GM21515 (cell line): ENCODE data around the gene FANCC.
"Not testable (repeated sequence)": the region's sequence is repeated elsewhere in the genome, so short reads cannot be mapped to it uniquely, and the experiment has no call there.

ENCODE experiments used
- ATAC-seq: cut with Tn5 transposase; IDR thresholded peaks from one replicate; pipeline ENCODE4 v1.9.1; 2021; ENCODE audit not compliant: unreplicated experiment

The FANCC gene

DNA sequence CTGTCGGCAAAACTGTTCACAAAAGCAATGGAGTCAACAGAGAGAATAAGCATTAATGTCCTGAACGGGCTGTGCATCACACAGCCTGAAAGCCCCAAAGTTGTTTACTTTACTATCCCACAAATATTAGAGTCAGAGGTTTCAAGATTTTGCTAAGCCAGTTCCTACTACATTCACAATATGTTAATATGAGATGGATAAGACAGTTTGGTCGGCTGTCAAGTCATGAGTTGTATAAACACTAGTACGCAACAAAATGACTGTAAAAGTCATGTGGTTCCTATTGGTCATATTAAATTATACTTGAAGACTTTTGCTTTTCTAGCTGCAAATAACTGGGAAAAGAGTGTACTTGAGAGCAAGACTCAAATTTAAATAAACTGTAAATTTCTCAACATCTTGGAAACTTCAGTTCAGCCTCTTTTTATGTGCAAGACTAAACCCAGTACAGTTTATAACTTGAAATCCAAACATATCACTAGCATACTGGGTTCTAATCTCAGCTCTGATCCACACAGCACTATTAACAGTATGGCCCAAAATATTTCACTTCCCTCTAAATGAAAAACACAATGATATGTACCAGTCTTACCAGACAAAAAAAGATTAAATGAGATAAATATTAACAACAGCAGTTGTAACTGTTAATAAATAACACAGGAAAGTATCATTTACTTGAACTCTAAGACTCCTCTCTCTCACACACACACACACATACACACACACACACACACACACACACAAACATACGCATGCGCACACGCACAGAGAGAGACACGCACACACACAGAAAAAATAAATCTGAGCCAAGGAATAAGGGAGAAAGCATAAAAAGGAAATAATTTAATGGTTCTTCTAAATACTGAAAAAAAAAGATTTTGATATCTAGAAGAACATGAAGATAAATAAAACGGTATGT, 33.1 kb downstream of the FANCC start:
- no peak for ATAC-seq

DNA sequence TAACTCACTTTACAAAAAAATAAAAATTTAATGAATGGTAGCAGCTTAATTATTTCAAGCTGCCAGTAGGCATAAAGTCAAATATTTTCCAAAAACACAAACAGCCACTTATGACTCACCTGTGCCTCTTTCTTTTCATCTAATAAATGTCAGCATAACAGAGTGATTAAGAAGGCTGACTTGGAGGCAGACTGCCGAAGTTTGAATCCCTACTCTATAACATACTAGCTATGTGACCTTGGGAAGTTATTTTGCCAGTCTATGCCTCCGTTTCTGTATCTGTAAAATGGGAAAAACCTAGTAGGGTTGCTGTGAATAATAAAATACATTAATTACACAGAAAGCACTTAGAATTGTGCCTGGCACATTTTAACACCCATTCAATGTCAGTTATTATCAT, 33.8 kb downstream of the FANCC start:
- ATAC-seq, result no peak

DNA sequence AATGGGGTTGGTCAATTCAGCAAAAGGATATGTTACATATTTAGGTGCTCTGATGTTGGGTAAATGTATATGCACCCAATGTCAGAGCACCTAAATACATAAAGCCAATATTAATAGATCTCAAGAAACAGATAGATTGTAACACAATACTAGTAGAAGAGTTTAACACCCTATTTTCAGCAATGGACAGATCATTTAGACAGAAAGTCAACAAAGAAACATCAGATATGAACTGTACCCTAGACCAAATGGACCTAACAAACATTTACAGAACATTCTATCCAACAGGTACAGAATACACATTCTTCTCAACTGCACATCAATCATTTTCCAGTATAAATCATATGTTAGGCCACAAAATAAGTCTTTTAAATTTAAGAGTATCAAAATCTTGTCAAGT, 35.2 kb downstream of the FANCC start:
- no peak for ATAC-seq

DNA sequence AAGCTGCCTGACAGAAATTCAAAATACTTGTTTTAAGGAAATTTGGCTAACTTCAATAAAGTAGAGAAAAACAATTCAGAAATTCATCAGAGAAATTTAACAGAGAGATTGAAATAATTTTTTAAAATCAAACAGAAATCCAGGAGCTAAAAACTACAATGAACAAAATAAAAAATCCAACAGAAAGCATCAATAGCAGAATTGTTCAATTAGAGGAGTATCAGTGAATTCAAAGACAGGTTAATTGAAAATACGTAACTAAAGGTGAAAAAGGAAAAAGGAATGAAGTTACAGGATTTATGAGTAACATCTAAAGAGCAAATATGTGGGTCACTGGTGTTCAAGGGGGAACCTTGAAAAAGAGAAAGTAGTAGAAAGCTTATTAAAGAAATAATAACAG, 36.8 kb downstream of the FANCC start:
- no peak for ATAC-seq

DNA sequence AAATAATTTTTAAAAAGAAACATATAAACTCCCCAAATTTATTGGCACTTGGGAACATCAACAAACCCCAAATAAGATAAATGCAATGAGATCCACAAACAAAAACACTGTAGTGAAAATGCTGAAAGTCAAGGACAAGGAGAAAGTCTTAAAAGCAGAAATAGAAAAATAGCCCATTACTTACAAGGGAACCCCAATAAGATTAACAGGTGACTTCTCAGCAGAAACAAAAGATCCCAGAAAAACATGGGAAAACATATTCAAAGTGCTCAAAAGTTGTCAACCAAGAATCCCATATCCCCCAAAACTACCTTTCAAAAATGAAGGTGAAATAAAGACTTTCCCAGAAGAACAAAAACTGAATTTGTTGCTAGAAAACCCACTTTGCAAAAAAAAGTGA, 40.0 kb downstream of the FANCC start:
- no peak for ATAC-seq

DNA sequence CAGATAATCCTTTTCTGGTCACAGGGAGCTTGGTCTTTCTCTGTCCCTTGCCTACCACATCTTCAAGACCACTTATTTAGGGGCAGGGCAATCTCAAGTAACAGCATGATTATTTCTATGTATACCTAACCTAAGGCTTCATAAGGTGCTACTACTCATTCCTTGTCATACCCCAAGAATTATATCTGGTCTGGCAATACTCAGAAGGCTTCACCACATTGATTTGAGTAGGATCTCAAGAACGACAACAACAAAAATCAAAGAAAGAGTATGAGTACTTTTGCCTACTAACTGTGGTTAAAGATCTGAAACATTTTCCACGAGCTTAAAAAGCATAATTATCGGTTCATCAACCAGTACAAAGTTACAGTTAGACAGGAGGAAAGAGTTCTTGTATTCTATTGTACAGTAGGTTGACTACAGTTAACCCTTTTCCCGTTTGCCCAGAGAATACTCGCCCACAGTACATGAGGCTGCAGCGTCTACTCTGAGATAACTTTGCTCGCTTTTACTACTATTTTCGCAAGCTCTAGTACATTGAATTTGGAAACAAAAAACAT, 41.0 kb downstream of the FANCC start:
- ATAC-seq, result no peak

DNA sequence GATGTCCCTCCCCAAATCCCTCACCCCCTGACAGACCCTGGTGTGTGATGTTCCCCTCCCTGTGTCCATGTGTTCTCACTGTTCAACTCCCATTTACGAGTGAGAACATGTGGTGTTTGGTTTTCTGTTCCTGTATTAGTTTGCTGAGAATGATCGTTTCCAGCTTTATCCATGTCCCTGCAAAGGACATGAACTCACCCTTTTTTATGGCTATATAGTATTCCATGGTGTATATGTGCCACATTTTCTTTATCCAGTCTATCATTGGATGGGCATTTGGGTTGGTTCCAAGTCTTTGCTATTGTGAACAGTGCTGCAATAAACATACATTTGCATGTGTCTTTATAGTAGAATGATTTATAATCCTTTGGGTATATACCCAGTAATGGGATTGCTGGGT, 43.3 kb downstream of the FANCC start:
- ATAC-seq, result not testable (repeated sequence)

DNA sequence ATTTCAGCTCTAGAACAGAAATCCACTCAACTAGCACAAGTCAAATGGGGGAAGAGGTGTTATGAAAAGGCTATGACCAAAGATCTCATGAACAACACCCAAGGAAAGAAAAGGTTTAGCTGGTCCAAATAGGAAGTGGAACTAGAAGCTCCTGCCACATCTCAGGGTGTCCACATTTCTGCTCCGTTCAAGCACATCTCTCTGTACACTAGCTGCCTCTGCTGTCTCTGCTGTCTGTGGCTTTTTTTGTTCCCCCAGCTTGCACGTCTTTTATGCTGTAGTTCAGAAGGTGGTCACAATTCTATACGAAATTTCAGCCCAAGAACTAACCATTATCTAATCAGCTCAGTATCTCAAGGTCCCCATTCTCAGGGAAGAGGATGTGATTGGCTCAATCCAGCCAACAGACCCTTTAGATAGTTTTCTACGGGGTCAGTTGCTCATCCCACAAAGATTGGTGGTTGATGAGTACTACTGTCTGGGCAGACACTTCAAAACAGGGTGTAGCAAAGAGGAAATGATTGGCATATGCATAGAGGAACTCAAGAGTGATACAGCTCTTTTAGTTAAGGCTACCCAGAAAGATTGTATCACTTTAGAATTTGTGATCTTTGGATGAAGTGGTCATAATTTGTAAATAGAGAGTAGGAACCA, 44.0 kb downstream of the FANCC start:
- no peak for ATAC-seq

DNA sequence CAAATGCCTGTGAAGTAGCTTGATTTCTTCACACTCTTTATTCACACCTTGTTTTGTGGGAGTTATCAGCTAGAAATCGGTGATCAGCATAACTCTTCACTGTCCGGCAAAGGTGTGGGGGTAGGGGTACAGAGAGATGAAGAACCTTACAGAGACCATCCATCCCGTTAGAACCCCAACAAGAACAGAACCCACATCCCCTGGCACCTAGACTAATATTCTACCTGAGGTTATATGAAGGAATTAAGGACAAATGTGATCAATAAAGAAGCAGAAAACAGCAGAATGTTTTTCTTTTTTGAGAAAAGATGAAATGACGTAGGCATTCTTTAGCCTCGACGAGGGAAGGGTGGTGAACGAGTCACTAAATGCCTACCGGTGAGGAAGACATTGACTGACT, 44.7 kb downstream of the FANCC start:
- no peak for ATAC-seq

DNA sequence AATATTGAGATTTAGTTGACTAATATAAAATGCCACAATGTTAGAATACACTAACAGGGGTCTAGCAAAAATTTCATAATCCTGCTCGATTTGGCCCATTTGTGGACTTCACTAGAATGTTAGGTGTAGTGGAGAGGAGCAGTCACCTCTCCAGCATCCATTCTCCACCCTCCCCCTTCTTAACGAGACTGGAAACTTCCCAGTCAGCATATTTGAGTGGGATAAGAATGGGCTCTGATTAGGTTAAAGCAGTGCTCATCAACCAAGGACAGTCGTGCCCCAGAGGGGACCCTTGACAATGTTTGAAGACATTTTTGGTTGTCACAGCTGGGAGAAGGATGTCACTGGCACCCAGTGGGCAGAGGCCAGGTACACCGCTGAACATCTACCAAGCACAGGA, 46.7 kb downstream of the FANCC start:
- no peak for ATAC-seq

DNA sequence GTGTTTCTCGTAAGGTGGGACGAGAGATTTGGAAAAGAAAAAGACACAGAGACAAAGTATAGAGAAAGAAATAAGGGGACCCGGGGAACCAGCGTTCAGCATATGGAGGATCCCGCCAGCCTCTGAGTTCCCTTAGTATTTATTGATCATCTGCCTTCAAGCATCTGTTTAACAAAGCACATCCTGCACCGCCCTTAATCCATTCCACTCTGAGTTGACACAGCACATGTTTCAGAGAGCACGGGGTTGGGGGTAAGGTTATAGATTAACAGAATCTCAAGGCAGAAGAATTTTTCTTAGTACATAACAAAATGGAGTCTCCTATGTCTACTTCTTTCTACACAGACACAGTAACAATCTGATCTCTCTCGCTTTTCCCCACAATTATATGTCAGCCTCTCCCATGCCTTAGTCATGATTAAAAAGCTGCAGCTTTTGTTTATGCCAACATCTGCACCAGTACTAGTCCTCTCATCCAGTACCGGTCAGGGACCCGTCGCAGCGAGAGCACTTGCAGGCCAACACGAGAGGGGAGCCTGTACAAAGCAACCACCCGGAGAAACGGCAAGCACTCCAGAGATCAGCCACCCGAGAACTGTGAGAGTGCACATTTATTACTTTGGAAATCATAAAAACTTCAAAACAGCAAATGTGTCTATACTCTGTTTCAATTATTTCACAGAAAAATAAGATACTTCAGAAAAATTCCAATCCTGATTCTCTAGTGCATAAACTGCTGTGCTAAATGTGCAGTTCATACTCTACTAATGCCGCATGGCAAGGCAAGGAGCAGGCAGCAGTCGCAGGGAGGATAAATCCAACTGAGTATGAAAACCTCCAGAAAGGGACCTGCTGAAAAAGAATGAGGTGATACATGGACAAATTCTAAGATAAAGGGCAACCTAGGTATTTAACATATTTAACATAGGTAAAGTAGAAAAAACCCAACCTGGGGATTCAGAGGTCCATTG, 47.4 kb downstream of the FANCC start:
- not testable (repeated sequence) for ATAC-seq

DNA sequence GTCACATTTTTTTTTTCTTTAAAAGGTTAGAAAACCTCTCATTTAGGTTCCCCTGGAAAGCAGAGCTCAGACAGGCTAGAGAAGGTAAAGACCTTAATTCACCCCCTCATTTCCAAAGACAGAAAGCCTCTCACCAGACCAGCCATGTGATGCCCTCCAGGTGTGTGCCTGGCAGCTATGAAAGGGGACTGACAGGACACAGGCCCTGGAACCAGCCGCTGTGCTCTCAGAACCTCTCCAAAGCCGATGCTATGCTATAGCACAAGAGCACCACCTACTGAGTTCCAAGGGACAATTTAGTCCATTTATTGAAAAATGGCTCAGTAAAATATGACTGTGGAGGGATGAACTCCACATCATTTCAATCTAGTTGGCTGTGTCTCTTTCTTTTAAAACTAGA, 48.8 kb downstream of the FANCC start:
- ATAC-seq, result no peak

DNA sequence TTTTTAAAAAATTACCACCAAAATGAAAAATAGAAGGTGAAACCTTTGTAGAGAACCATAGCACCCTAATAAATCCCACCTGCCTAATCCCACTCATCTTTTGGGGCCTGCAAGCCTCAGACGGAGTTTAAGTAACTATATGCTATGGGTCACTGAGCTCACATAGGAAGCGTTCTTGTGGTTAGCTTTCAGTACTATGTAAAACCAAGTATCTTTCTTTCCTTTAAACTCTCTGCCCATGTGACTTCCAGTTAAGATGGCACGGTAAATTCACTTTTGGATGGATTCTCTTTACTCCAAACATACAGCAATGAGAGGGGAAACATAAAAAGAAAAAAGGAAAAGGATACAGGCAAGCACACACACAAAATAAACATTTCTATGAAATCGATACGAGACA, 50.9 kb downstream of the FANCC start:
- peak; percentile 71 for ATAC-seq

DNA sequence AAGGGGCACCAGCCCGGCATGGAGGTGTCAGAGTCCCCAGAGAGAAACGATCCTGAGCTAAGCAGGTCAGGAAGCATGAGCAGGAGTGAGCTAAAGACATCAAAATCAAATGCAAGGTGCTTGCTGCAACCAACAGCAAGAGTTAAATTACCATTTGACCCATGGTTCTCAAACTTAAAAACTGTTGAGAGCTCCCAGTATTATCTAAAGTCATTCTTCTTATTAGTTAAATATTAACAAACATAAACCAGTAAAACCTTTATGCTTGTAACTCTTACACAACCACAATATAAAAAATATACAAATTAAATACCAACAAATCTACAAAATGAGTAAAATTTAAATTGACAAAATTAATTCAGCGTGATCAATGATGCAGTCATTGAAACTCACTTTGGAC, 51.5 kb downstream of the FANCC start:
- no peak for ATAC-seq

DNA sequence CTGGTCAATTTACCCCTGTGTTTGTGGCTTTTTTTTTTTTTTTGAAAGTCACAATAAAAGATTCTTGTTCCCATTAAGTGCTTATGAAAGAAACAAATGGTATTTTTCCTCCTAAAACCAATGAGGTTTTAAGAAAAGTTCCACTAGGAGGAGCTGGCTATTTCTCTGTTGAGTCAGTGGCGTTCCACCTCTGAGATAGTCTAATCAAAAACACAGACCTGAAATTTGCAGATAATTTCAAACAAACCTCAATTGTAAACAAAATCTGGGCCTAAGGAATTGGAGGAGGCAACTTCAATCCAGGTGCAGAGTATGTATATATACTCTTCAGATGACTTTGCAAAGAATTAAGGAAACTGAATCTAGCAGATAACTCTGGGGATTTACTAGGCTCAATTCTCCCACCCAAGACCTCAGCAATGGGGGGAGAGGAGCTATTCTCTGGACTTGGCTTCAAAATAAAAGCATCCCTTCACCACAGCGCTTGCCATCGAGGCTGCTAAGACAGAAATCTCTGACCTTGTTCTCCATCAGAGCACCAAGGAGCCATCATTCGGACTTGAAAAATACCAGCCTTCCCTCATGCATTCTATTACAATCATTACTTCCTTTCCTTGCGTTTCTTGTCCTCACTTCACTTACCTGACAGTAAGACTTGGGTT, 52.4 kb downstream of the FANCC start:
- ATAC-seq, result no peak

DNA sequence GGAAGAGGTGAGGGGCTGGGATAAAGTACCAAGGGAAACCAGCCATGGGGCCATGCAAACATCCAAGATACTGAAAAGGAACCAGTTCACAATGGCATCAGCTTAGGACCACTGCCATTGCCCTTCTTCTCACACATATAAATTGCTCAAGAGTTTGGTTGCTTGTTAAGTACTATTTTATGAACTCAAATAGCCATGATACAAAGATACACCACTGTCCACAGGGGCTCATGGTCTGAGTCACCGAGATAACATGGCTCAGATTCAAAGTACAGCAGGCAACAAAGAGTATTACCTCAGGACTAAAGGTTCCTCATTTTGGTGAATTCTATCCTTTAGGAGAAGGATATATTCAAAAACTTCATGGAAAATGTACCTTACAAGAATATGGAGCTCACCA, 55.6 kb downstream of the FANCC start:
- ATAC-seq, result no peak

DNA sequence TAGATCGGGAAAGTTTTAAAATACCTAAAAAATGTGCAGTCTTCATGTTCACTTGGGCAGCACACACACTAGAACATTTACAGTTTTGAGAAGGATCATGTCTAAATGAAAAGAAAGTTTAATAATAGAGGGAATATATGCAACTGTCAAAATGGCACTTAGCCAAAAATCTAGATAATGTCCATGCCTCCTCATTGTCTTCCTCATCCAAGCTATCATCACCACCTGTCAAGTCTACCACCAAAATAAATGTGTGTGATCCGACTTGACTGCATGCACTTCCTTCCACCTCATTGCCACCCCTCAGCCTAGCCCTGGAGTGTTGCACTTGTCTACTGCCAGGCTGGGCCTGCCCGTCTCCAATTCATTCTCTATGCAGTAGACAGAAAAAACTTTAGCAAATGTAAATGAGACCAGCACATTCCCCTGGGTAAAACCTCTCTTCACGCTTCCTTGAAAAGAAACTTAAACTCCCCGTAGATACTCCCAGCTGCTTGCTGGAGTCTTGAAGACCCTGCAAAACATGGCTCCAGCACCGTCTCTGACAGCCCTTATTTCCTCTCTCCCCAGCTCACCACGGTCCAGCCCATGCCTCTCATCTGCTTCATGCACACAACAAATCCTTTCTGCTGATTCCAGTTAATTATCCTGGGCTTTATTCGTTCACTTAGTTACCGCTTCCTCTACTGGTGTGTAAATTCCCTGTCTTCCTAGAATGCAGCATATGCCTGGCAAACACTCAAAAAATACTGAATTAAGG, 66.9 kb downstream of the FANCC start:
- no peak for ATAC-seq

DNA sequence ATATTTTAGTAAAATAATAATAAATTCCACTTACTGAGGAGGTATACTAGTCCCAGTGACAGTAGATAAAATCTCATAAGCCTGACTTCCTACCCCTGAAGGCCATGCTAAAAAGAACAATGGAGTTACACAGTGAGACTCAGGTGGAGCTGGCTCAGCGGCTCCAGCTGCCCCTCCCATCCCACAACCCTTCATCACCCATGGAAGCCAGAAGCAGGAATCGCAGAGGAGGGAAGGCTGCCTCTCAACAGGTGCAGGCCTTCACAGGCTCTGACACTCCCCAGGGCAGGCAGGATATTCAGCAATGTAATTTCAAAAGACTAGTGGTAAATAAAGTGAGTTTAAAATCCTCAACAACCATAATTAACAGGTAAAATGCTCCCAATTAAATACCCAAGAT, 67.5 kb downstream of the FANCC start:
- no peak for ATAC-seq

DNA sequence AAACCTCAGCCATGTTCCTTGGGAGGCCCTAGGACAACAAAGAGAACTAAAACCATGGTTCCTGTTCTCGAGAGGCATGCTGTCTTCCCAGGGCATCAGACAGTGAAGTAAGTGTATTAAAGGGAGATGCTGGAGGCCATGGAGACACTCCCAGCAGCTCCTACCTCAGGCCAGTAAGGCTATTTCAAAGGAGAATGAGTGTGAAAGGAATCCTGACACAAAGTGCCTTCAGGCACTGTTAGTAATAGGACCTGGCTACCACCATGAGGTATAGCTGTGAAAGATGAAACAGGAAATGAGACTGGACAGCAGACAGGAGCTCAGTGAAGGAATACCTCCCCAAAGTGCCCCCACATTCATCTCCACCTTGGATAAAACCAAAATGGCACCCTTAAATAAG, 71.0 kb downstream of the FANCC start:
- no peak for ATAC-seq

DNA sequence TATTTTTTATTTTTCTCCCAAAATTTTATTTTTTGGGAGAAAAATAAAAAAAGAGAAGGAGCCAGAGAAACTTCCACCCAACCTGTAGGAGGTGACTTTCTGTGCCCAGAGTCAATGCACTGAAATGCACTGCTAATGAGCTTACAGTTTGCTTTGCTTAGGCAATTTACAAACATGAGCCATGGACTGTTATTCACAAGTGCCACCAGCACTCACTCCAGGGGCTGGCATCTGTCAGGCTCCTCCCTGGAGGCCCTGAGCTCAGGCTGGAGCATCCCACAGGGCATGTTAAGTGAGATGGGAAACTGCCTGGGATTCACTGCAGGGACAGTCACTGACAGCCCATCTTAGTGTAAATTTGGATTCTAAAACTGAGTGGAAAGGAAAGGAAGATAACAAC, 74.9 kb downstream of the FANCC start:
- ATAC-seq, result no peak
